ENCODE data around the gene HPS6. TPM values are rescaled to one million over a fixed set of nuclear protein-coding genes. Genes with fewer than 3 reads are reported as not detected.

Gene HPS6
- total RNA-seq, 1 experiment from 2014 or later = 18.7 TPM

- no peak overlapping the region for H3K9ac ChIP-seq (ENCODE audit: extremely low read depth, insufficient read length, low read length)
- no peak overlapping the region for H2BK5ac ChIP-seq (ENCODE audit: insufficient read length, low read length)
- no peak overlapping the region for H3K23ac ChIP-seq (ENCODE audit: insufficient read length, low read depth, low read length)
- no peaks in the 10 kb centered on the region for H3K79me2 ChIP-seq (ENCODE audit: insufficient read depth, low read length)
- no peak overlapping the region for H3K27ac ChIP-seq (ENCODE audit: insufficient read length, low read depth, low read length)
- no peak overlapping the region for H3K18ac ChIP-seq (ENCODE audit: insufficient read length, low read depth, low read length)
- H3K4ac ChIP-seq (ENCODE audit: low read depth, low read length) = no peak overlapping the region
- no peak overlapping the region for H3K4me3 Mint-ChIP-seq
- no peak overlapping the region for H2BK20ac ChIP-seq (ENCODE audit: low read depth, low read length, poor library complexity, severe bottlenecking)
- H3K56ac ChIP-seq (ENCODE audit: insufficient read length, low read depth, low read length) = no peak overlapping the region
- no peak for TF ChIP-seq CTCF (conservative IDR thresholded peaks at IDR 0.05)
- peaks cover 0 to 1% (median 0%) of the 10 kb centered on the region in 3 experiments; a peak in 2 of 7 replicates for H3K36me3 Mint-ChIP-seq (ENCODE audit: insufficient read depth in 1 of 3, low read depth in 3 of 3)
- no peak overlapping the region for H2AFZ ChIP-seq (ENCODE audit: low read length)
- H3K9me3 ChIP-seq (ENCODE audit: control insufficient read depth, low read depth, low read length) = no peaks in the 10 kb centered on the region
- H3T11ph ChIP-seq (ENCODE audit: low read length) = no peak overlapping the region
- H4K5ac ChIP-seq (ENCODE audit: insufficient read length, low read depth, low read length) = no peak overlapping the region
- no CpG with 5 or more reads among the region's 8 CpGs for WGBS (ENCODE audit: extremely low coverage, insufficient read length, low lambda C conversion rate)
- no peaks in the 10 kb centered on the region for H4K20me1 ChIP-seq (ENCODE audit: control insufficient read depth, insufficient read depth, insufficient read length)
- no peak overlapping the region for H4K8ac ChIP-seq (replicated peaks; ENCODE audit: insufficient read length, low read depth, low read length)
- H3K79me1 ChIP-seq (ENCODE audit: insufficient read depth, low read depth, low read length, poor library complexity, severe bottlenecking) = no peaks in the 10 kb centered on the region
- no peak overlapping the region for H4K91ac ChIP-seq (ENCODE audit: insufficient read length, low read depth, low read length)
- no peak overlapping the region for H2AK5ac ChIP-seq (ENCODE audit: insufficient read length, low read length)
- H3K4me1 ChIP-seq (ENCODE audit: insufficient read depth, low read length) = no peaks in the 10 kb centered on the region
- DNase-seq = no peak
- peaks cover under 1% of the 10 kb centered on the region; the same call in 1 of the 2 replicates for H3K27me3 Mint-ChIP-seq (ENCODE audit: low read depth)
- H3K4me1 Mint-ChIP-seq = no peaks in the 10 kb centered on the region
- H2BK15ac ChIP-seq (ENCODE audit: low read depth, low read length) = no peak overlapping the region
- H3K23me2 ChIP-seq (ENCODE audit: insufficient read length, low read depth, low read length, poor library complexity, severe bottlenecking) = no peaks in the 10 kb centered on the region
- H3K9me3 Mint-ChIP-seq = no peaks in the 10 kb centered on the region
- H3K4me2 ChIP-seq (ENCODE audit: insufficient read depth, insufficient read length, low read length) = no peak overlapping the region
- H3K14ac ChIP-seq (ENCODE audit: insufficient read depth, low read length) = no peak overlapping the region
- H2BK120ac ChIP-seq (ENCODE audit: low read depth, low read length, poor library complexity, severe bottlenecking) = no peak overlapping the region
- H3K27me3 ChIP-seq (ENCODE audit: insufficient read depth, low read length) = no peaks in the 10 kb centered on the region
- no peak overlapping the region for H2BK12ac ChIP-seq (ENCODE audit: insufficient read length, low read depth, low read length)
- no peak overlapping the region for H3K27ac Mint-ChIP-seq
These were observed 21.0 kb downstream of the HPS6 start for GRCh38 chr10:102086196-102086595.
